Activated CD4-positive, alpha-beta T cell treated with anti-CD3 and anti-CD28 coated beads, Interleukin-10, Interleukin-2, amounts not matched to agents 100 ng/mL and 50 ng/mL, durations not matched to agents 16 hours and 8 hours (primary cell): ENCODE data around the gene SLITRK1.

Experiments used
- DNase-seq: peaks from one replicate; pipeline ENCODE4 v3.0.0-alpha.2; 2020

Gene SLITRK1

GRCh38 chr13:83865161-83866137, 16.8 kb downstream of the SLITRK1 start:
- DNase-seq: no peak

GRCh38 chr13:83853771-83854170, 28.5 kb downstream of the SLITRK1 start:
- no peak for DNase-seq

GRCh38 chr13:83845106-83845505, 37.2 kb downstream of the SLITRK1 start:
- no peak for DNase-seq

GRCh38 chr13:83839146-83839545, 43.1 kb downstream of the SLITRK1 start:
- no peak for DNase-seq

GRCh38 chr13:83831796-83832195, 50.5 kb downstream of the SLITRK1 start:
- no peak for DNase-seq

GRCh38 chr13:83829810-83830209, 52.5 kb downstream of the SLITRK1 start:
- no peak for DNase-seq

GRCh38 chr13:83827338-83827737, 54.9 kb downstream of the SLITRK1 start:
- DNase-seq: no peak
